Spleen (tissue), 11 donors: Measurements from ENCODE around the gene SBK3. TPM values are rescaled to one million over a fixed set of nuclear protein-coding genes. Genes with fewer than 3 reads are reported as not detected.
A peak's percentile ranks its signal among the peaks of the same experiment; 100 is the strongest.

Experiments used
- DNase-seq: peaks from one replicate; pipeline ENCODE4 v3.0.0-alpha.2; 2020
- H3K27ac ChIP-seq, 8 donors: fragments of 200-600 bp; sonication (generic) in 7 of 8; 1 replicate in 4 of 8; 2 replicates in 4 of 8; pipeline versions ENCODE4 v1.5.0 to v1.8.0; 2016 to 2021; ENCODE audit warnings: inconsistent platforms in 4 of 8, mild to moderate bottlenecking in 4 of 8, moderate library complexity in 1 of 8
- H3K27me3 ChIP-seq, 7 donors: fragments of 200-600 bp; sonication (generic) in 6 of 7; replicated peaks in 1 of 7; 1 replicate in 4 of 7; 2 replicates in 3 of 7; pipeline versions ENCODE4 v1.5.0 to v1.8.0; 2016 to 2021; ENCODE audit warnings: inconsistent platforms in 3 of 7, mild to moderate bottlenecking in 1 of 7
- H3K36me3 ChIP-seq, 6 donors: fragments of 200-600 bp; sonication (generic) in 5 of 6; 1 replicate in 4 of 6; 2 replicates in 2 of 6; pipeline versions ENCODE4 v1.5.0 to v1.8.0; 2016 to 2021; ENCODE audit warnings: inconsistent platforms in 2 of 6
- H3K4me1 ChIP-seq, 6 donors: fragments of 200-600 bp; sonication (generic) in 5 of 6; 1 replicate in 3 of 6; 2 replicates in 3 of 6; pipeline versions ENCODE4 v1.5.0 to v1.8.0; 2016 to 2021; ENCODE audit warnings: inconsistent platforms in 3 of 6
- H3K4me3 ChIP-seq, 8 donors: fragments of 200-600 bp; sonication (generic) in 7 of 8; 1 replicate in 4 of 8; 2 replicates in 4 of 8; pipeline versions ENCODE4 v1.5.0 to v1.8.0; 2016 to 2021; ENCODE audit warnings: inconsistent platforms in 4 of 8, mild to moderate bottlenecking in 4 of 8, moderate library complexity in 2 of 8
- H3K9me3 ChIP-seq, 8 donors: fragments of 200-600 bp; sonication (generic) in 7 of 8; 1 replicate in 4 of 8; 2 replicates in 4 of 8; pipeline versions ENCODE4 v1.5.0 to v1.8.0; 2016 to 2021; ENCODE audit warnings: inconsistent platforms in 4 of 8
- POLR2A ChIP-seq, 3 donors: fragments of 450-650 bp; IDR thresholded peaks; one replicate each; pipeline ENCODE4 v1.5.1; 2017; ENCODE audit warnings: antibody characterized with exemption in 3 of 3, mild to moderate bottlenecking in 1 of 3
- POLR2AphosphoS5 ChIP-seq, 3 donors: sonication (generic); formaldehyde crosslinking; IDR thresholded peaks; one replicate each; pipeline ENCODE4 v1.5.1; 2017; ENCODE audit warnings: antibody characterized with exemption in 3 of 3
- whole genome bisulfite sequencing, 5 donors: extraction: QIAGEN DNeasy Blood & Tissue Kit in 3 of 5; methylation state at CpG; one replicate each; pipeline versions ENCODE4 v1.1.5 to v1.1.7; 2013 to 2018; 5-methylcytosine and 5-hydroxymethylcytosine counted together
- intact Hi-C: fragments of 100-400 bp; cut with DNase I; formaldehyde crosslinking; loops from one replicate; pipeline ENCODE4 v1.15.0; 2023; ENCODE audit warnings: low total_unique reads
- polyA plus RNA-seq, 3 donors: library from polyadenylated mRNA; stranded (reverse); fragments of 200-250 nt; gene quantifications; one replicate each; pipeline ENCODE4 v1.2.1, GENCODE V29; 2013
- total RNA-seq, 7 donors: library from RNA; depleted of rRNA in 3 of 7; stranded (reverse); fragments of >200 nt in 3 of 7; fragmentation: NEBNext Ultra II Directional in 4 of 7; extraction: Animal tissue kit (Norgen Biotek cat#: 25700) in 4 of 7; gene quantifications; one replicate each; pipeline versions ENCODE4 v1.1.0 to v1.2.1, GENCODE V29; 2016 to 2021
- TF ChIP-seq, protein P1 (sequence below), 11 experiments: fragments of 200-600 bp in 7 of 11; fragments of 450-650 bp in 4 of 11; sonication (generic) in 4 of 11; IDR thresholded peaks in 8 of 11; conservative IDR thresholded peaks in 3 of 11; 1 replicate in 7 of 11; 2 replicates in 4 of 11; pipeline versions ENCODE4 v1.4.0 to v1.8.0; 2016 to 2021; ENCODE audit warnings: antibody characterized with exemption in 11 of 11, inconsistent platforms in 4 of 11, mild to moderate bottlenecking in 1 of 11
- donor health status: healthy with polysubstance abuse.
- donor health status: DM: no; HTN: no; CAD: no; lungs with moderate emphysema.
- donor health status: DM: no; HTN: no; CAD: no.
- donor health status: Bipolar disorder and iron deficiency.
- donor health status: healthy.
- donor health status: DM: no; HTN: no; CAD: no.
- donor health status: DM: yes; HTN: yes; CAD: no.

SBK3 gene
- total and polyA plus RNA-seq, 10 donors, result not detected

DNA sequence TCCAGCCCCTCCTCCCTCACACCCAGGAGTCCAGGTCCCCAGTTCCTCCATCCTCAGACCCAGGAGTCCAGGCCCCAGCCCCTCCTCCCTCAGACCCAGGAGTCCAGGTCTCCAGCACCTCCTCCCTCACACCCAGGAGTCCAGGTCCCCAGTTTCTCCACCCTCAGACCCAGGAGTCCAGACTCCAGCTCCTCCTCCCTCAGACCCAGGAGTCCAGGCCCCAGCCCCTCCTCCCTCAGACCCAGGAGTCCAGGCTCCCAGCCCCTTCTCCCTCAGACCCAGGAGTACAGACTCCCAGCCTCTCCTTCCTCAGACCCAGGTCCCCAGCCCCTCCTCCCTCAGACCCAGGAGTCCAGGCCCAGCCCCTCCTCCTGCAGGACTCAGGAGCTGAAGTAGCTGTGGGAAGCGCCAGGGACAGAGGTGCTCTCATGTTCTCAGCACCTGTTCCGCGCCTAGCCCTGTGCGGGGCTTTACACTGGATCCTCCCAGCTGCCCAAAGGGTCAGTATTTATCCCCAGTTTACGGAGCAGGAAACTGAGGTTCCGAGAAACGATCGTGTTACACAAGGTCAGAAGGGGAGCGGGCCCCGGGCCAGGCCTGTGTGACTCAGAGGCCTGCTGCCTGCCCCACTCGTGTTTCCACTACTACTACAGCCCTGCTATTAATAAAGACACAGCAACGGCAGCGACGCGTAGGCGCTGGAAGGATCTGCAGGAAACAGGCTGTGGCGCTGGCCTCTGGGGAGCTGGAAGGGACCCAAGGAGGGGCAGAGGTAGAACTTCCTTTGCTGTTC, 1.7 kb upstream of the SBK3 start:
- WGBS, 5 donors, result 14 to 19% (median 18%) methylated on average over 13 to 17 of the region's 17 CpGs
- Histone ChIP-seq H3K4me1 (peaks cover 0 to 7% (median 0%) of the 10 kb centered on the region in 6 donors), H3K27me3 (peaks cover 0 to 76% (median 9%) of the 10 kb centered on the region in 7 donors), H3K27ac (peak overlapping the region in 1 of 8 donors; percentile 13), H3K4me3 (no peak overlapping the region), H3K9me3 (no peaks in the 10 kb centered on the region), H3K36me3 (no peaks in the 10 kb centered on the region)
- no peak for DNase-seq
- no peak for TF ChIP-seq POLR2A (IDR thresholded peaks at IDR 0.05)
- no peak for TF ChIP-seq POLR2AphosphoS5 (IDR thresholded peaks at IDR 0.05)
- TF ChIP-seq, protein P1, sequence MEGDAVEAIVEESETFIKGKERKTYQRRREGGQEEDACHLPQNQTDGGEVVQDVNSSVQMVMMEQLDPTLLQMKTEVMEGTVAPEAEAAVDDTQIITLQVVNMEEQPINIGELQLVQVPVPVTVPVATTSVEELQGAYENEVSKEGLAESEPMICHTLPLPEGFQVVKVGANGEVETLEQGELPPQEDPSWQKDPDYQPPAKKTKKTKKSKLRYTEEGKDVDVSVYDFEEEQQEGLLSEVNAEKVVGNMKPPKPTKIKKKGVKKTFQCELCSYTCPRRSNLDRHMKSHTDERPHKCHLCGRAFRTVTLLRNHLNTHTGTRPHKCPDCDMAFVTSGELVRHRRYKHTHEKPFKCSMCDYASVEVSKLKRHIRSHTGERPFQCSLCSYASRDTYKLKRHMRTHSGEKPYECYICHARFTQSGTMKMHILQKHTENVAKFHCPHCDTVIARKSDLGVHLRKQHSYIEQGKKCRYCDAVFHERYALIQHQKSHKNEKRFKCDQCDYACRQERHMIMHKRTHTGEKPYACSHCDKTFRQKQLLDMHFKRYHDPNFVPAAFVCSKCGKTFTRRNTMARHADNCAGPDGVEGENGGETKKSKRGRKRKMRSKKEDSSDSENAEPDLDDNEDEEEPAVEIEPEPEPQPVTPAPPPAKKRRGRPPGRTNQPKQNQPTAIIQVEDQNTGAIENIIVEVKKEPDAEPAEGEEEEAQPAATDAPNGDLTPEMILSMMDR (IDR thresholded peaks at IDR 0.05 in 8 of 11, conservative IDR thresholded peaks at IDR 0.05 in 3 of 11), result no peak
- intact Hi-C loops, result no loop called here

DNA sequence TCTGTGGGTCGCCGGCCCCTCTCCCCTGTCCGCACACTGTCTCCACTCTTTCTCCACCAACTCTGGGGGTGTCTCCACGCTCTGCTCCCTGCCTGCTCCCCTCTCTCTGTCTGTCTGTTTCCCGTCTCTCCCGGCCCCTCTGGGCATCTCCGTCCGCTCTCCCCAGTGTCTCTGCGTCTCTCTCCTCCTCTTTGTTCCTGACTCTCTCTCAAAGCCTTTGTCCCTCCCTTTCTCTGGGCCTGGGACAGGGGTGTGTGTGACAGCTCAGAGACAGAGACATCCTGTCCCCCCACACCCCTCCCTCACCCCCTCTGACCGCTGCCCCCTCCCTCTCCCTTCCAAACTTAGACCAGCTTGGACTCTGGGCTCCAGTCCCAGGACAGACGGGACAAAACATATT, 668 bp upstream of the SBK3 start:
- peaks cover 0 to 70% (median 9%) of the 10 kb centered on the region in 7 donors for H3K27me3 ChIP-seq
- no peak overlapping the region for H3K27ac ChIP-seq
- H3K36me3 ChIP-seq, result no peaks in the 10 kb centered on the region
- DNase-seq, result no peak
- TF ChIP-seq, protein P1 (IDR thresholded peaks at IDR 0.05 in 8 of 11, conservative IDR thresholded peaks at IDR 0.05 in 3 of 11), result no peak
- no peak for TF ChIP-seq POLR2A (IDR thresholded peaks at IDR 0.05)
- TF ChIP-seq POLR2AphosphoS5 (IDR thresholded peaks at IDR 0.05), result no peak
- H3K4me3 ChIP-seq, result no peak overlapping the region
- intact Hi-C loops, result no loop called here
- peaks cover 0 to 7% (median 0%) of the 10 kb centered on the region in 6 donors for H3K4me1 ChIP-seq
- no peaks in the 10 kb centered on the region for H3K9me3 ChIP-seq
- WGBS, 5 donors, result 66 to 77% (median 69%) methylated on average over 11 of the region's 11 CpGs

DNA sequence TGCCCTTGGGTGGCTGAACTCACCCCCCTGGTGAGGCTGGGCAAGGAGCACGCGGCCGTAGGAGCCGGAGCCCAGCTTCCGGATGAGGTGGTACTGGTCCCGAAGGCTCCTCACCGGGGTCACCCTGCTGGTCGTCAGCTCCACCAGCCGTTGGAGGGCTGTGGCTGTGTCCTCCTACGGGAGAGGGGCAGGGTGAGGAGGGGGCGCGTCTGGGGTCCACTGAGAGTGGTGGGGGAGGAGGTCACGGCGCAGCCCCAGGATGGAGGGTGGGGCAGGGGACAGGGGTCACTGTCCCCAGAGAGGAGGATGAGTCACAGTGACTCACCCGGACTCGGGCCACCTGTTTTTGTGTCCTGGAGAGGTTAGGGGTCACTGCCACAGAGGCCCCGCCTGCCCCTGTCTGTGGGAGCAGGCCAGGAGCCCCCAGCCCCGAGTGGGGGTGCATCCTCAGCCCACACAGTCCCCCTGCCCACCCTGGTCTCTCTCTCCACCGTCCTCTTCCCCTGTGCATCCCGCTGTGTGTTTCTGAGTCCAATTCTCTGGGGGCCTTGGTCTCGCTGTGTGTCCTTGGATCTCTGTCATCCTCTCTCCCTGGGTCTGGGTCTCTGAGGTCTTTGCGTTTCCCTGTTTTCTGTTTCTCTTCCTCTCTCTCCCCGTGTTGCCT, 435 bp downstream of the SBK3 start:
- intact Hi-C loops, result no loop called here
- no peak overlapping the region for H3K4me3 ChIP-seq
- WGBS, 5 donors, result 68 to 80% (median 71%) methylated on average over 7 to 23 of the region's 23 CpGs
- H3K27me3 ChIP-seq, result peaks cover 0 to 72% (median 9%) of the 10 kb centered on the region in 7 donors
- DNase-seq, result no peak
- peaks cover 0 to 7% (median 0%) of the 10 kb centered on the region in 6 donors for H3K4me1 ChIP-seq
- no peak overlapping the region for H3K27ac ChIP-seq
- no peaks in the 10 kb centered on the region for H3K9me3 ChIP-seq
- no peaks in the 10 kb centered on the region for H3K36me3 ChIP-seq
- TF ChIP-seq POLR2AphosphoS5 (IDR thresholded peaks at IDR 0.05) (no peak), POLR2A (IDR thresholded peaks at IDR 0.05) (no peak)
- TF ChIP-seq, protein P1 (IDR thresholded peaks at IDR 0.05 in 8 of 11, conservative IDR thresholded peaks at IDR 0.05 in 3 of 11), result no peak

DNA sequence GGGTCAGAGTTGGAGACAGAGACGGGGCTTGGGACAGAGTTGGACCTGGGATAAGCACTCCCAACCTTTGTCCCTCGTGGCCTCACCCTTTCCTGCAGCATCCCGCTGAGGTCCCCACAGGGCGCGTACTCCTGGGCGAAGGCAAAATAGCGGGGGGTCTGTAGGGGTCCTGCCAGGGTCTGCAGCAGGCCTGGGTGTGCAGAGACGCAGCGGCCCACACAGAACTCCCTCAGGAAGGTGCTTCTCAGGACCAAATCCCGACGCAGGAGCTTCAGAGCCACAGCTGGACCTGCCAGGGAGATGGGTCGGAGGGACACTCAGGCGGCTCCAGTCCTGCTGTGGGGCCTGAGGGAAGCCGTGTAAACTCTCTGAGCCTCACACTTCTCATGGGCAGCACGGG, 1.3 kb downstream of the SBK3 start:
- DNase-seq, result no peak
- peaks cover 0 to 7% (median 0%) of the 10 kb centered on the region in 6 donors for H3K4me1 ChIP-seq
- no peaks in the 10 kb centered on the region for H3K36me3 ChIP-seq
- no peak overlapping the region for H3K27ac ChIP-seq
- H3K4me3 ChIP-seq, result no peak overlapping the region
- peaks cover 0 to 65% (median 9%) of the 10 kb centered on the region in 7 donors for H3K27me3 ChIP-seq
- 80 to 89% (median 87%) methylated on average over 9 to 15 of the region's 15 CpGs for WGBS, 5 donors
- intact Hi-C loops, result no loop called here
- no peak for TF ChIP-seq POLR2A (IDR thresholded peaks at IDR 0.05)
- TF ChIP-seq, protein P1 (IDR thresholded peaks at IDR 0.05 in 8 of 11, conservative IDR thresholded peaks at IDR 0.05 in 3 of 11), result no peak
- no peak for TF ChIP-seq POLR2AphosphoS5 (IDR thresholded peaks at IDR 0.05)
- no peaks in the 10 kb centered on the region for H3K9me3 ChIP-seq
